NCI-H1092 treated with DMSO at 0.1 percent for 48 hours (cell line): Measurements from ENCODE around the gene TMEM225B.
"Not testable (repeated sequence)": the region's sequence is repeated elsewhere in the genome, so short reads cannot be mapped to it uniquely, and the experiment has no call there.

Source experiments
- DNase-seq: peaks from one replicate; lab custom pipeline; 2025; lab: John Stamatoyannopoulos, UW

Gene TMEM225B

DNA sequence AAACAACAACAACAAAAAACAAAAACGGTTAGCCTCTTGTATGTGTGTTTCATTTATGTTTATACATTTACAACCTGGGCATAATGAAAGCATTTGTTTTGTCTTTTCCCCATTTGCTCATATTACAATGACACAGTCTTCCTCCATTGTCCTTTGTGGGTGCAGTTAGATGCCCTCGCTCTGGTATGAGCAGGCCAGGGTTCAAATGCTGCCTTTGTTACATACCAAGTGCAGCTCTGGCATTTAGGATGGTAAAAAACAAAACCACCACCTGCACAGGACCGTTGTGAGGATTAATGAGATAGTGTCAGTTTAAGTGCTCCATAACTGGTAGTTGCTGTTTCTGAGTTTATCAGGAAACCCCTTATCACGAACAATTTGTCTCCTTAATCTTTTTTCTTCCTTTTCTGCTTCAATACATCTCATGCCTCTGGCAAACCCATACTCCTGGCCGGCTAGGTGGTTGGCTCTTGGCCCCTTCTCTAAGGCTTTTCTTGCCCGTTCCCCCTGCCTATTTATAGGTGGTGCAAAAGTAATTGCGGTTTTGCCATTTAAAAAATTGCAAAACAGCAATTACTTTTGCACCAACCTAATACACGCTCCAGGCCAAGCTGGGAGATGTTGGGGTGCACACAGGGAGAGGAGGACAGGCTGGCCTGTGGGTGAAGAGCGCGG is 18.6 kb upstream of the TMEM225B start:
- peak; percentile 17 for DNase-seq

DNA sequence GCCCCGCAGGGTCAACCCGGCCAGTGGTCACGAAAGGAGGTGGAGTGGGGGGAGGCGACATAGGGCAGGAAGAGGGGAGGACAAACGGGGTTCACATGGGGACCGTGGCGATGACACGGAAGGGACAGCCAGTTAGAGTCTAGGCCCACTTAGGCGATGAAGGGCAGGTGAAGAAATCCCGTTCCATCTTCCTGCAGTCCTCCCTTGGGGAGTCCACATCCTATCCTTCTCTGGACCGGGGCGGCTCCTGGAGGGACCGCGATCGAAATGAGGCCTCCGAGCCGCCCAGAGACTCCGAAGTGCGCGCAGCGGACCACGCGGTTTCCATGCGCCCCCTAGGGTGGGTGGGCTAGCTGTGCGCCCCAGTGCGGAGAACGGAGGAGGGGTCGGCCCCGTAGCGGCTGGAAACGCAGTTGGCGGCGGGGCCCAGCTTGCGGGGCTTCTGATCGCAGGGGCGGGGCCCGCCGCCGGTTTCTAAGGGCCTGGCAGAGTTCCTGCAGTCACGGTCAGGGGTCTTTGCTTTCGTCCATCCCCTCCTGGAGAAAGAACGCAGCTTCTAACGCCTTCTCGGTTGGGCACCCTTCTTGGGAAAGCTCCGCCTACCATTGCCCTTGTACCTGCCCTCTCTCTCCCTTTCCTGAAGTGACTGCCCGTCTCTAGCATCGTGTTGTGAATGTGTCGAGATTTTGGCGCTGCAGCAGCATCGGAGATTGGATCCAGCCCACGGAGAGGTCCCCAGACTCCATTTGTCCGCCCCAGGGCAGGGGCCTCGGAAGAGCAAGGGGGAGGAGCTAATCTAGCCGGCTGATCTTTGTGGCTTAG is 17.9 kb upstream of the TMEM225B start:
- peak; percentile 80 for DNase-seq

- DNase-seq = not testable (repeated sequence)
Measured at GRCh38 chr7:99580778-99581332, 17.2 kb upstream of the TMEM225B start.

GRCh38 chr7:99588868-99589267 is 9.2 kb upstream of the TMEM225B start:
- no peak for DNase-seq

DNA sequence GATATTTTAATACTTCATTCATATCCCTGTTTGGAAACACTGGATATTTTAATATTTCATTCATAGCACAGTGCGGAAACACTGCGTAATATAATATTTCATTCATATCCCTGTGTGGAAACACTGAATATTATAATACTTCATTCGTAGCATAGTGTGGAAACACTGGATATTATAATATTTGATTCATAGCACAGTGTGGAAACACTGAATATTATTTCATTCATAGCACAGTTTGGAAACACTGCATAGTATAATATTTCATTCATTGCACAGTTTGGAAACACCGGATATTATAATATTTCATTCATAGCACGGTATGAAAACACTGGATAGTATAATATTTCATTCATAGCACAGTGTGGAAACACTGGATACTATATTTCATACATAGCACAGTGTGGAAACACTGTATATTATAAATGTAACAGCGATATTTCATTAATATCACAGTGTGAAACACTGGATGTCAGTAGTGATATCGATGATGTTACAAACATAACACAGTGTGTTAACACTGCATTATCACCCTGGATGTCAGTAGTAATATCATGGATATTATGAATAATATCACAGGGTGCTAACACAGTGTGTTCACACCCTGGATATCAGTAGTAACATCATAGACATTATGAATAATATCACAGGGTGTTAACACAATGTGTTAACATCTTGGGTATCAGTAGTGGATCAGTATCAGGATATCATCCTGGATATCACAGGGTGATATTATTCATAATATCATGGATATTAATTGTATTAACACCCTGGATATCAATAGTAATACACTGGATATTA is 2.9 kb upstream of the TMEM225B start:
- DNase-seq = no peak

- DNase-seq = no peak
Measured at GRCh38 chr7:99596408-99596955, 1.6 kb upstream of the TMEM225B start.

DNA sequence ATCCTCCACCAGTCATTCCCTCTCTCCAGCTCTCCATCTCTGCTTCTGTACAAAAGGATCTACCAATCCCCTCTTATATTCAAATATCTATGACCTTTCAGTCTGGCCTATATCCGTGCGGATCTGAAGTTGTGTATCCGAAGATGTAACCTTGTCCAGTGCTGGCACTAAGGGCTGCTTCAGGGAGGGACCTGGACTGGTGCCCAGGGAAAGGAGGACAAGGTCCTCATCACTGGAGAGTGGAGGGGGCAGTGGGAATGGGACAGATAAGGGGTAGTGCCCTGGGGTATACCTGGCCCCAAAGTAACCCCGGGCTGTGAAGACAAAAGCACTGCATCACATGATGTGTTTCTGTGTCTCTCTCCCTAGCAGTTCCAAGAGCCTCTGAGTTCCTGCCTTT is 1.8 kb downstream of the TMEM225B start:
- no peak for DNase-seq

DNA sequence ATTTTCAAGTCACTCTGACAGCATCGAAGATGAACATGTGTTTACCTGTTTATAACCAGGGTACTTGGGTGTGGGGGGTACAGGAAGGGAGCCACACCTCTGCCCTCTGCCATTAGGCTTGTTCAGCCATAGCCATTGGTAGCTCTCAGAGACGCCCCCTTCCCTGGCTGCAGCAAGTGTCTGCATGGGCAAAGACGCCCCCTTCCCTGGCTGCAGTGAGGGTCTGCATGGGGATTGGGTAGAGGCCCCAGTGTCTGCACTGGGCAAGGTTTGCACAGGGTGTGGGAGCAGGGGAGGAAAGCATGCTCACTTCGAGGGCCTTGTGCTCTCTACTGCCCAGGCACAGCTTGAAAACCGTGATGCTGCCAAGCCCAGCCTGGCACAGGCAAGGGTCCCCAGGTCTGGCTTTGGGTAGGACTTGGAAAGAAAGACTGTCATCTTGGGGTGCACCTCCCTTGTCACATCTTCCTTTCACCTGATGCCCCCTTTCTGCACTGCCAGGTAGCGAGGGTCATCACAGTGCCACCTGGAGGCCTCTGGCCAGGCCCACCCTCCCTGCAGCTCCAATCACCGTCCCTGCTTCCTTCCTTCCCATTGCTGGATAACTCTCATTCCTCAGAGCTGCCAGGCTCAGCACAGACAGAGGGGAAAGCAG is 3.7 kb downstream of the TMEM225B start:
- DNase-seq = no peak

- no peak for DNase-seq
Measured at GRCh38 chr7:99605527-99605926, 7.5 kb downstream of the TMEM225B start.

DNA sequence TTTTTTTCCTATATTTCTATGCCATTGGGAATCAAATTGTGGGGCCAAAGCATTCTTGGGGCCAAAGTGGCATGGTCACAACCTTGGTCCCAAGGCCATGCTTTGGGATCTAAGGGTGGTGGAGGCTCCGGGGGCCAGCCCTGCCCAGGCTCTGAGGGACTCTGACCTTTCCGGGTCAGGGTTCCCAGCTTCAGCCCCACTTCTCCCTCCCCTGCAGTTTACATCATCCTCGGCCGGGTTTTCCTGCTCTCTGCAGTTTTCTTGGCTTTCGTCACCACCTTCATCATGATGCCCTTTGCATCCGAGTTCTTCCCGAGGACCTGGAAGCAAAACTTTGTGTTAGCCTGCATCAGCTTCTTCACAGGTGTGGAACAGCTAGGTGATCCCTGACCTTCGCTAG is 8.5 kb downstream of the TMEM225B start:
- DNase-seq = no peak

GRCh38 chr7:99607548-99607947 is 9.5 kb downstream of the TMEM225B start:
- DNase-seq = no peak

DNA sequence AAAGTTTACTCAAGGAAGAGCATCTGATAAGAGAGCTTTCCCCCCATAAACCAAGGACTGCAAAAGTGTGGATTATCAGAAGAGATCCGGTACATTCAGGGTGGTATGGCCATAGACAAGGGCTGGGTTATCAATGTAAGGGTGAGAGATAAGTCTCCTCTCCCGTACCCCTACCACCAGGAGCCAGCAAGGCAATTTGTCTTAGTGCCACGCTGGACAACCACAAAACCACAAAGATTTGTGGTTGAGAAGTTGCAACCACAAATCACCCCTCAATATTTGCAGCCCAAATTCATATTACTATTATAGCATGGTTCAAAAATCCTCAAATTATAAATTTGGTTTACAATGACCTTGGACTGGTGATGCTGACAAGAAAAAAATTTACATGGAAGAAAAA is 16.4 kb downstream of the TMEM225B start:
- no peak for DNase-seq

- no peak for DNase-seq
Measured at GRCh38 chr7:99615989-99616358, 17.9 kb downstream of the TMEM225B start.

DNA sequence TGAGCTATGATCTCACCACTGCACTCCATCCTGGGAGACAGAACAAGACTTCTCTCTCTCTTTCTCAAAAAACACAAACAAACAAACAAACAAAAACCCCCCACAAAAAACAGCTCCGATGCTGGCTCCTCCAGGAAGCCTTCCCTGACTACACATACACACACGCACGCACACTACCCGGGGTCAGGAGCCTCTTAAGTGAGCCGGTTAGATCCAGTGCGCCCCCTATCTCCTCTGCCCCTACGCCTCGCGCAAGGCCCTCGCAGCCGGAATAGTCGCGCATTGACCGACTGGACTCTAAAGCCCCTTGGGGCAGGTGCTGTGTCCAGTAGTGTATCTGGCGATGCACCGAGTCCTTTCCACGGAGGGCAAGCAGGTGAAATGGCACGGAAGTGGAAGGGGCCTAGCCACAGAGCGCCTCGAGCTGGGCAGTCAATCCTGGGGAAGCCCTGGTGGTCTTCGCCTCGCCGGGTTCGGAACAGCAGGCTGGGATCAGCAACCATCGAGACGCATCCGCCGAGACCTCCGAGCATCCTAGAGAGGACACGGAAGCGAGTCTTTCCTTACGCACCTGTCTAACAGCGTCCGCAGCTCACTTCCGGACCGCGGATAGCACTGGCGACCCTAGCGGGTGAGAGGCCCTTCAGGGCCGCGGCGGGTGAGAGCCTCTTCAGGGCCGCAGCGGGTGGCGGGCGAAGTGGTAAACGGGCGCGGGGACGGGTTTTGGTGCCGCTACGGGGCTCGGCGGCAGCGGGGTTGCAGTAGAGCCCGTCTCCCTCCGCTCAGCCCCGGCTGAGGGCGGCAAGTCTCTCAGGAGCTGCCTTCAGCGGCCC is 18.5 kb downstream of the TMEM225B start, which contains the start of gene ZSCAN25:
ZSCAN25 (plus strand) TSS at position 588 of the 833 bp plus-strand sequence. CDS start 2,661 bp downstream, outside the sequence.
- peak; percentile 97 for DNase-seq

GRCh38 chr7:99617192-99617781 is 19.2 kb downstream of the TMEM225B start:
- no peak for DNase-seq

DNA sequence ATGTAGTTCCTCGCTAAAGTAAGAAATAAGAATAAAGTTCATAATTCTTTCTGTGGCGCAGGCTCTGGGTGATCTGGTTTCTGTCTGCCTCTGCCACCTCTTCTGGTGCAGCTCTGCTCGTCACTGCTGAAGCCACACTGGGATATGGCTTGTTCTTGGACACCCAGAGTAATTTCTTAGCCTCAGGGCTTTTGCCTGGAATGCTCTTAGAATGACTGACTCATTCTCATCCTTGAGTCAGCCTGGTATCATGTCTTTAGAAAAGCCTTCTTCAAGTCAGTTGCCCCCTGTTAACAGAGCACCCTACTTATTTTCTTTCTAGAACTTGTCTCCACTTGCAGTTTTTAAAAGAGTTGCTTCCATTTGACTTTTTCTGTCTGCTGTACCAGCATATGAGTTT is 20.7 kb downstream of the TMEM225B start:
- DNase-seq = no peak

DNA sequence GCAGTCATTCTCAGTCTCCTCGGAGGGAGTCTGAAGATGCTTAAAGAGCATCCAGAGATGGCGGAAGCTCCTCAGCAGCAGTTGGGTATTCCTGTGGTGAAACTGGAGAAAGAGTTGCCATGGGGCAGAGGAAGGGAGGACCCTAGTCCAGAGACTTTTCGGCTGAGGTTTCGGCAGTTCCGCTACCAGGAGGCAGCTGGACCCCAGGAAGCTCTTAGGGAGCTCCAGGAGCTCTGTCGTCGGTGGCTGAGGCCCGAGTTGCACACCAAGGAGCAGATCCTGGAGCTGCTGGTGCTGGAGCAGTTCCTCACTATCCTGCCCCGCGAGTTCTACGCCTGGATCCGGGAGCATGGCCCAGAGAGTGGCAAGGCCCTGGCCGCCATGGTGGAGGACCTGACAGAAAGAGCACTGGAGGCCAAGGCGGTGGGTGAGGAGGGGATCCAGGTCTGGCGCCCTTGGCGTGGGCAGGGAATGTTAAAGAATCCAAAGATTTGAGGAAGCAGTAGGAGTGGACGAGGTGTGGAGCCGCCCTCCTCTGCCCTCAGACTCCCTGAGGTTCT is 21.6 kb downstream of the TMEM225B start:
- no peak for DNase-seq

- no peak for DNase-seq
Measured at GRCh38 chr7:99621271-99621670, 23.2 kb downstream of the TMEM225B start.

GRCh38 chr7:99622596-99622995 is 24.5 kb downstream of the TMEM225B start:
- DNase-seq = no peak
